RWPE2 (cell line): ENCODE data around the gene KCNJ18.
"Not testable (repeated sequence)": the region's sequence is repeated elsewhere in the genome, so short reads cannot be mapped to it uniquely, and the experiment has no call there.

Experiments used
- ATAC-seq: fragments of 200-7000 bp; cut with Tn5 transposase; 3 replicates; pipeline ENCODE4 v1.9.1; 2021; ENCODE audit warnings: low read depth
- DNase-seq: peaks from one replicate; pipeline ENCODE4 v3.0.0-alpha.2; 2020; ENCODE audit warnings: low spot score
- H3K27ac ChIP-seq: fragments of 450-650 bp; 2 replicates; pipeline ENCODE4 v1.5.1; 2017; ENCODE audit warnings: mild to moderate bottlenecking; ENCODE audit not compliant: poor library complexity, severe bottlenecking
- H3K27me3 ChIP-seq: fragments of 250-450 bp; sonication (Bioruptor Pico); 2 replicates; pipeline ENCODE4 v1.5.1; 2021; ENCODE audit warnings: mild to moderate bottlenecking, moderate library complexity; ENCODE audit not compliant: insufficient read depth, poor library complexity, severe bottlenecking
- H3K36me3 ChIP-seq: fragments of 250-450 bp; sonication (Bioruptor Pico); 2 replicates; pipeline ENCODE4 v1.5.1; 2020; ENCODE audit warnings: low read depth, mild to moderate bottlenecking, moderate library complexity
- H3K4me1 ChIP-seq: fragments of 250-450 bp; sonication (Bioruptor Pico); 2 replicates; pipeline ENCODE4 v1.5.1; 2021; ENCODE audit warnings: mild to moderate bottlenecking, moderate library complexity; ENCODE audit not compliant: insufficient read depth, poor library complexity, severe bottlenecking
- H3K4me3 ChIP-seq: fragments of 250-450 bp; sonication (Bioruptor Pico); 2 replicates; pipeline ENCODE4 v1.5.1; 2021; ENCODE audit warnings: mild to moderate bottlenecking, moderate library complexity; ENCODE audit not compliant: severe bottlenecking
- H3K9me3 ChIP-seq: fragments of 250-450 bp; sonication (Bioruptor Pico); 2 replicates; pipeline ENCODE4 v1.5.1; 2021; ENCODE audit warnings: mild to moderate bottlenecking, moderate library complexity; ENCODE audit not compliant: severe bottlenecking

The KCNJ18 gene

GRCh38 chr17:21691883-21692703 is at the start of gene KCNJ18:
KCNJ18 (plus strand) TSS chr17:21692523; CDS start chr17:21702787, 10,264 bp downstream.
- peak; percentile 22 for DNase-seq
- not testable (repeated sequence) for H3K4me3 ChIP-seq, H3K27ac ChIP-seq, H3K27me3 ChIP-seq, H3K36me3 ChIP-seq, H3K9me3 ChIP-seq, ATAC-seq, H3K4me1 ChIP-seq

GRCh38 chr17:21648125-21648524 is 44.2 kb upstream of the KCNJ18 start:
- not testable (repeated sequence) for H3K27me3 ChIP-seq, H3K27ac ChIP-seq, H3K4me3 ChIP-seq, DNase-seq, H3K9me3 ChIP-seq, H3K36me3 ChIP-seq, H3K4me1 ChIP-seq, ATAC-seq

GRCh38 chr17:21650043-21650442 is 42.3 kb upstream of the KCNJ18 start:
- H3K36me3 ChIP-seq, H3K4me3 ChIP-seq, DNase-seq, H3K4me1 ChIP-seq, ATAC-seq, H3K27me3 ChIP-seq, H3K27ac ChIP-seq, H3K9me3 ChIP-seq: not testable (repeated sequence)

DNA sequence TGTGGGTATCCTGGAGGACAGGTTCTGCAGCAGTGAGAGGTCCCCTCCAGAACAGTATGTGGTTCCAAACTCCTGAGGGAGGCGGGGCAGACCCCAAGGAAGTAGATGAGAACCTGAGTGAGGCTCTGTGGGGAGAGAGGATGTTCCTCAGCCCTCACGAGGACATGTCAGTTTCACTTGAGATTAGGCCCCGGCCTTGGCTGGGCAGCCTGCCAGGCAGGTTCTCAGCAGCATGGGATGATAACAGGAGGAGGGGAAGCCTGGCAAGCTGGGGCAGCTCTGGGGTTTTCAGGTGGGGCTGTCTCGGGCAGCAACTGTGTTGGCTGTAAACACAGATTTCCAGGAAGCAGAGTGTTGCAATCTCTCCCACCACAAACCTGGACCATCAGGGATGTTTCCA is 40.3 kb upstream of the KCNJ18 start:
- not testable (repeated sequence) for H3K27ac ChIP-seq, H3K9me3 ChIP-seq, H3K36me3 ChIP-seq, H3K27me3 ChIP-seq, H3K4me1 ChIP-seq, DNase-seq, H3K4me3 ChIP-seq, ATAC-seq

DNA sequence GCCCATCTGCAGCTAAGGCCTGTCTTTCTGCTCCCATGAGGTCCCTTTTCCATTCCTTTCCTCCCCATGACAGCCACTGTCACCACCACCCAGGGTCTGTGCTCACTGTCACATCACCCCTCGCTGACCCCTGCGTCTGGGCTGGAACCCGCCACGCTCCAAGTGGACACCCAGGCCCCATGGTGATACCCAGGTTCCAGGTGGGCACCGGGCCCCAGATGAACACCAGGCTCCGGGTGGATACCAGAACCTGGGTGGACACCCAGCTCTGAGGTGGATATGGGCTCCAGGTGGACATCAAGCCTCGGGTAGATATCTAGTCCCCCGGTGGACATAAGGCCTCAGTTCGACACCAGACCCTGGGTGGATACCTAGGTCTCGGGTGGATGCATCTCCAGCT is 39.1 kb upstream of the KCNJ18 start:
- not testable (repeated sequence) for H3K4me1 ChIP-seq, DNase-seq, H3K9me3 ChIP-seq, H3K27me3 ChIP-seq, H3K36me3 ChIP-seq, ATAC-seq, H3K4me3 ChIP-seq, H3K27ac ChIP-seq

- H3K4me1 ChIP-seq, H3K27me3 ChIP-seq, ATAC-seq, DNase-seq, H3K27ac ChIP-seq, H3K4me3 ChIP-seq, H3K9me3 ChIP-seq, H3K36me3 ChIP-seq: not testable (repeated sequence)
Observed at GRCh38 chr17:21656518-21657309, 35.6 kb upstream of the KCNJ18 start.

DNA sequence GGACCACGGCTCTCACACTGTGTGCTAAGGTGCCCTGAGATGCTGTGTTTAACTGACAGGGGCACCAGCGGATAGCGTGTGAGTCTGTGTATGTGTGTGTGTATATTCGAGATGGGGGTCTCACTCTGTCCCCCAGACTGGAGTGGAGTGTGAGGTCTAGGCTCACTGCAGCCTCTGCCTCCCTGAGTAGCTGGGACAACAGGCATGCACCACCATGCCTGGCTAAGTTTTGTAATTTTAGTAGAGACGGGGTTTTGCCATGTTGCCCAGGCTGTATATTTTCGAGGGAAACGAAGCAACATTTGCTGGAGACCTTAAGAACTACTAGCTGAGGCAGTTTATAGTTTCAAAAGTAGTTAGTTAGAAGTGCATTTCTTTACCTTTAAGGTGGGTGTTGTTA is 32.7 kb upstream of the KCNJ18 start:
- DNase-seq, H3K36me3 ChIP-seq, H3K27ac ChIP-seq, H3K9me3 ChIP-seq, H3K4me3 ChIP-seq, H3K27me3 ChIP-seq, ATAC-seq, H3K4me1 ChIP-seq: not testable (repeated sequence)

DNA sequence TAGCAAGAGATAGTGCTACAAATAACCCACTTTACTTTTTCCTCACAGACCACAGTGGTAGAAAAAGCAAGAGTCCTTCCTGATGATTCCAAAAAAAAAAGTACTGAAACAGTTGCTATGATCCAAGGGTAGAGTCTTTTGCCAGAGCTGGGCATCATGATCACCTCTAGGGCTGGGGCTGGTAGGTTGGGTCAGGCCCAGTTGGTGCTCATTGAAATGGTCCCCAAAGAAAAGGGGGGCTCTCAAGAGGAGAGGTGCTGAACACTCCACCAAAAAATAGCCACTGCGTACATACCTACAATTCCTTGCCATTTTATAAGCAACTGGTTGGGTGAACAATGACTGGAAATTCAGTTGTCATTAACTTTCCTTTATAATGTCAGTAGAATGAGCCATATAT is 30.9 kb upstream of the KCNJ18 start:
- H3K4me1 ChIP-seq, H3K4me3 ChIP-seq, H3K27ac ChIP-seq, ATAC-seq, DNase-seq, H3K27me3 ChIP-seq, H3K9me3 ChIP-seq, H3K36me3 ChIP-seq: not testable (repeated sequence)

DNA sequence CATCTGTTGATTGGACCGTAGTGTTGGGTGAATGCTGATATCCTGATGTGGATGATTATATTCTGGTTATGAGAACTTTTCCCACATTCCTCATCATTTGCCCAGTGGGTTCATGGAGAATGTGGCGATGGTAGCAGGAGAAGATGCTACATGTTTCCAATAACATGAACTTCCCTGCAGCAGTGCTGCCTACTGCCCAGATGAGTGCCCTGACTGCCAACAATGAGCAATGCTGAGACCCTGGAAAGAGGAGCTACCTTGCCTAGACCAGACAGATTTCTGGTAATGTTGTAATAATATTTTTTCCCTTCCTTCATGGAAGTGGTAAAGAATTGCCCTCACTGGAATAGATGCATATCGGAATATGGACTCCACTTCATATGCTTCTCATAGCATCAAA is 29.2 kb upstream of the KCNJ18 start:
- H3K27me3 ChIP-seq, DNase-seq, H3K9me3 ChIP-seq, H3K4me3 ChIP-seq, H3K4me1 ChIP-seq, ATAC-seq, H3K36me3 ChIP-seq, H3K27ac ChIP-seq: not testable (repeated sequence)

GRCh38 chr17:21663614-21664474 is 28.5 kb upstream of the KCNJ18 start:
- H3K4me3 ChIP-seq, H3K27ac ChIP-seq, DNase-seq, H3K9me3 ChIP-seq, H3K4me1 ChIP-seq, H3K27me3 ChIP-seq, H3K36me3 ChIP-seq, ATAC-seq: not testable (repeated sequence)

- H3K9me3 ChIP-seq, H3K27ac ChIP-seq, H3K4me3 ChIP-seq, DNase-seq, H3K4me1 ChIP-seq, H3K27me3 ChIP-seq, H3K36me3 ChIP-seq, ATAC-seq: not testable (repeated sequence)
Observed at GRCh38 chr17:21665171-21665570, 27.2 kb upstream of the KCNJ18 start.
